Naive thymus-derived CD4-positive, alpha-beta T cell (primary cell): ENCODE measurements around the gene MTO1. TPM values are rescaled to one million over a fixed set of nuclear protein-coding genes. Genes with fewer than 3 reads are reported as not detected.
"Not testable (repeated sequence)": the region's sequence is repeated elsewhere in the genome, so short reads cannot be mapped to it uniquely, and the experiment has no call there.

Experiments used
- ATAC-seq: fragments of 150-1000 bp; cut with Tn5 transposase; 2 replicates; pipeline ENCODE4 v1.10.0; 2021; ENCODE audit warnings: mild to moderate bottlenecking, moderate library complexity
- CTCF ChIA-PET: fragments of 350-600 bp; sonication (Branson Sonifier 250); formaldehyde crosslinking; loops from one replicate; lab custom pipeline; 2021; ENCODE audit warnings: antibody characterized with exemption; lab: Charles Lee
- POLR2A ChIA-PET: fragments of 350-600 bp; sonication (Branson Sonifier 250); formaldehyde crosslinking; loops from one replicate; lab custom pipeline; 2021; ENCODE audit warnings: antibody characterized with exemption, inconsistent platforms; lab: Charles Lee
- DNase-seq, 9 donors: peaks; one replicate each; pipeline versions ENCODE4 v3.0.0 to v3.0.0-alpha.2; 2020 to 2022; ENCODE audit warnings: mixed read lengths in 1 of 9
- H3K27ac ChIP-seq: one replicate; pipeline ENCODE4 v1.7.0; 2013; ENCODE audit warnings: mild to moderate bottlenecking, low read depth, low read length, moderate library complexity
- H3K27me3 ChIP-seq, 2 donors: one replicate each; pipeline ENCODE4 v1.7.0; 2013; ENCODE audit warnings: low read length in 2 of 2, mild to moderate bottlenecking in 2 of 2, moderate library complexity in 2 of 2; ENCODE audit not compliant: control insufficient read depth in 2 of 2, insufficient read depth in 2 of 2
- H3K36me3 ChIP-seq, 3 experiments: 1 replicate in 2 of 3; 2 replicates in 1 of 3; pipeline ENCODE4 v1.7.0; 2013; ENCODE audit warnings: low read length in 3 of 3, mild to moderate bottlenecking in 3 of 3, moderate library complexity in 1 of 3; ENCODE audit not compliant: insufficient read depth in 3 of 3, control insufficient read depth in 2 of 3
- H3K4me1 ChIP-seq, 2 donors: one replicate each; pipeline ENCODE4 v1.7.0; 2013; ENCODE audit warnings: low read length in 2 of 2, mild to moderate bottlenecking in 2 of 2, moderate library complexity in 1 of 2; ENCODE audit not compliant: control insufficient read depth in 2 of 2, insufficient read depth in 2 of 2
- H3K4me3 ChIP-seq: 2 replicates; pipeline ENCODE4 v1.7.0; 2013; ENCODE audit warnings: mild to moderate bottlenecking, low read length
- H3K9me3 ChIP-seq, 3 experiments: 1 replicate in 2 of 3; 2 replicates in 1 of 3; pipeline ENCODE4 v1.7.0; 2013; ENCODE audit warnings: low read length in 3 of 3; ENCODE audit not compliant: control insufficient read depth in 2 of 3
- H3K27ac Mint-ChIP-seq, 9 donors: one replicate each; pipeline ENCODE4 v1.8.0; 2020 to 2022; ENCODE audit warnings: mixed read lengths in 9 of 9, mild to moderate bottlenecking in 8 of 9, moderate library complexity in 5 of 9, inconsistent platforms in 2 of 9
- H3K27me3 Mint-ChIP-seq, 5 donors: one replicate each; pipeline ENCODE4 v1.8.0; 2021 to 2022; ENCODE audit warnings: mixed read lengths in 5 of 5, mild to moderate bottlenecking in 1 of 5
- H3K36me3 Mint-ChIP-seq, 5 donors: one replicate each; pipeline ENCODE4 v1.8.0; 2020 to 2022; ENCODE audit warnings: mixed read lengths in 5 of 5, mild to moderate bottlenecking in 3 of 5, inconsistent platforms in 1 of 5
- H3K4me1 Mint-ChIP-seq, 7 donors: one replicate each; pipeline ENCODE4 v1.8.0; 2020 to 2022; ENCODE audit warnings: mixed read lengths in 7 of 7, mild to moderate bottlenecking in 3 of 7, inconsistent platforms in 1 of 7
- H3K4me3 Mint-ChIP-seq, 10 donors: one replicate each; pipeline ENCODE4 v1.8.0; 2020 to 2022; ENCODE audit warnings: mild to moderate bottlenecking in 10 of 10, mixed read lengths in 10 of 10, moderate library complexity in 6 of 10, inconsistent platforms in 2 of 10
- H3K9me3 Mint-ChIP-seq, 11 donors: one replicate each; pipeline ENCODE4 v1.8.0; 2020 to 2022; ENCODE audit warnings: mixed read lengths in 11 of 11, mild to moderate bottlenecking in 4 of 11, inconsistent platforms in 1 of 11, moderate library complexity in 1 of 11
- intact Hi-C, 2 donors: fragments of 100-400 bp; cut with micrococcal nuclease; formaldehyde crosslinking; loops; one replicate each; pipeline ENCODE4 v1.15.1; 2023
- polyA plus RNA-seq, 2 donors: library from polyadenylated mRNA; unstranded; fragments of 300-500 nt; fragmentation: Illumina TruSeq; gene quantifications; one replicate each; pipeline ENCODE4 v1.2.3, GENCODE V29; 2021
- total RNA-seq, 6 experiments: library from RNA in 5 of 6; stranded (reverse) in 5 of 6; gene quantifications; 1 replicate in 5 of 6; 2 replicates in 1 of 6; pipeline ENCODE4 v1.2.3 and lab custom pipeline; 2021 to 2026

Gene MTO1
- total and polyA plus RNA-seq, 7 experiments from 2014 or later: 27.2 to 92.0 (median 44.6) TPM

- H3K36me3 ChIP-seq, H3K9me3 ChIP-seq, ATAC-seq, H3K36me3 Mint-ChIP-seq, H3K4me3 Mint-ChIP-seq, H3K27ac ChIP-seq, intact Hi-C loops, H3K27me3 ChIP-seq, POLR2A ChIA-PET, H3K4me1 Mint-ChIP-seq, H3K4me1 ChIP-seq, H3K9me3 Mint-ChIP-seq, H3K4me3 ChIP-seq, H3K27ac Mint-ChIP-seq, DNase-seq: not testable (repeated sequence)
- CTCF ChIA-PET: interaction anchor here (0.5 to 1.0 kb wide), 2 partner anchors 68 to 71 kb away, joined by 3 to 7 read pairs; no protein-coding TSS in a partner anchor
- peaks cover 0 to 12% (median 0%) of the 10 kb centered on the region in 5 donors for H3K27me3 Mint-ChIP-seq
Observed at GRCh38 chr6:73542481-73542880, 80.9 kb downstream of the MTO1 start.

GRCh38 chr6:73542891-73543290, 81.4 kb downstream of the MTO1 start:
- H3K4me3 ChIP-seq: no peak overlapping the region
- intact Hi-C loops: no loop called here
- Mint-ChIP-seq H3K9me3 (peaks cover 0 to 1% (median 0%) of the 10 kb centered on the region in 11 donors), H3K27me3 (peaks cover 0 to 12% (median 0%) of the 10 kb centered on the region in 5 donors), H3K36me3 (no peaks in the 10 kb centered on the region), H3K27ac (no peak overlapping the region), H3K4me1 (peaks cover 0 to 2% (median 0%) of the 10 kb centered on the region in 7 donors), H3K4me3 (no peak overlapping the region)
- POLR2A ChIA-PET: no interaction called here
- ATAC-seq (no peak), DNase-seq (no peak)
- no peak overlapping the region for H3K27ac ChIP-seq
- no peaks in the 10 kb centered on the region for H3K9me3 ChIP-seq
- CTCF ChIA-PET: interaction anchor here (0.5 kb wide), 1 partner anchor 70 kb away, joined by 7 read pairs; no protein-coding TSS in a partner anchor
- H3K36me3 ChIP-seq: no peaks in the 10 kb centered on the region
- no peaks in the 10 kb centered on the region for H3K4me1 ChIP-seq
- no peaks in the 10 kb centered on the region for H3K27me3 ChIP-seq

GRCh38 chr6:73547036-73547435, 85.5 kb downstream of the MTO1 start:
- Histone ChIP-seq H3K27ac (no peak overlapping the region), H3K4me1 (no peaks in the 10 kb centered on the region), H3K27me3 (no peaks in the 10 kb centered on the region), H3K4me3 (no peak overlapping the region), H3K36me3 (no peaks in the 10 kb centered on the region), H3K9me3 (no peaks in the 10 kb centered on the region)
- Mint-ChIP-seq H3K9me3 (no peaks in the 10 kb centered on the region), H3K4me3 (no peak overlapping the region), H3K36me3 (no peaks in the 10 kb centered on the region), H3K4me1 (peaks cover 0 to 2% (median 0%) of the 10 kb centered on the region in 7 donors), H3K27me3 (peaks cover 0 to 12% (median 0%) of the 10 kb centered on the region in 5 donors), H3K27ac (no peak overlapping the region)
- no peak for DNase-seq
- intact Hi-C loops: no loop called here
- ChIA-PET CTCF (no interaction called here), POLR2A (interaction anchor here (1.2 kb wide), 1 partner anchor 33 kb away, joined by 3 read pairs; no protein-coding TSS in a partner anchor)
- ATAC-seq: no peak

- Histone ChIP-seq H3K4me3 (no peak overlapping the region), H3K27ac (no peak overlapping the region), H3K27me3 (no peaks in the 10 kb centered on the region), H3K36me3 (no peaks in the 10 kb centered on the region), H3K9me3 (no peaks in the 10 kb centered on the region), H3K4me1 (no peaks in the 10 kb centered on the region)
- peaks cover 0 to 12% (median 0%) of the 10 kb centered on the region in 5 donors for H3K27me3 Mint-ChIP-seq
- ChIA-PET CTCF (interaction anchor here (0.8 to 1.4 kb wide), 3 partner anchors 10 to 33 kb away, joined by 3 read pairs; no protein-coding TSS in a partner anchor), POLR2A (interaction anchor here (0.6 to 1.0 kb wide), 3 partner anchors 27 to 54 kb away, joined by 3 read pairs; no protein-coding TSS in a partner anchor)
- H3K27ac Mint-ChIP-seq: no peak overlapping the region
- no peaks in the 10 kb centered on the region for H3K9me3 Mint-ChIP-seq
- DNase-seq (no peak), ATAC-seq (no peak)
- no peaks in the 10 kb centered on the region for H3K36me3 Mint-ChIP-seq
- no peak overlapping the region for H3K4me3 Mint-ChIP-seq
- intact Hi-C loops: no loop called here
- H3K4me1 Mint-ChIP-seq: peaks cover 0 to 2% (median 0%) of the 10 kb centered on the region in 7 donors
Observed at GRCh38 chr6:73548458-73549446, 87.2 kb downstream of the MTO1 start.

- H3K4me3 Mint-ChIP-seq, H3K27me3 ChIP-seq, H3K36me3 Mint-ChIP-seq, H3K27me3 Mint-ChIP-seq, H3K4me1 ChIP-seq, H3K27ac Mint-ChIP-seq, H3K4me3 ChIP-seq, H3K27ac ChIP-seq, H3K36me3 ChIP-seq, H3K9me3 Mint-ChIP-seq, intact Hi-C loops, CTCF ChIA-PET, ATAC-seq, DNase-seq, H3K9me3 ChIP-seq, H3K4me1 Mint-ChIP-seq: not testable (repeated sequence)
- POLR2A ChIA-PET: interaction anchor here (0.6 kb wide), 1 partner anchor 51 kb away, joined by 3 read pairs; no protein-coding TSS in a partner anchor
Observed at GRCh38 chr6:73551115-73551514, 89.6 kb downstream of the MTO1 start.

- H3K4me1 Mint-ChIP-seq, H3K4me1 ChIP-seq, intact Hi-C loops, DNase-seq, H3K4me3 ChIP-seq, H3K36me3 ChIP-seq, H3K4me3 Mint-ChIP-seq, H3K36me3 Mint-ChIP-seq, H3K9me3 Mint-ChIP-seq, ATAC-seq, H3K27me3 Mint-ChIP-seq, H3K27me3 ChIP-seq, H3K27ac Mint-ChIP-seq, H3K27ac ChIP-seq, H3K9me3 ChIP-seq: not testable (repeated sequence)
- CTCF ChIA-PET: interaction anchor here (0.9 kb wide), 1 partner anchor 55 kb away, joined by 3 read pairs; no protein-coding TSS in a partner anchor
- POLR2A ChIA-PET: interaction anchor here (0.6 kb wide), 1 partner anchor 28 kb away, joined by 3 read pairs; no protein-coding TSS in a partner anchor
Observed at GRCh38 chr6:73555380-73555949, 93.9 kb downstream of the MTO1 start.
